MCF 10A (cell line): Measurements from ENCODE around the gene NEK4. TPM values are rescaled to one million over a fixed set of nuclear protein-coding genes. Genes with fewer than 3 reads are reported as not detected.
"Not testable (repeated sequence)": the region's sequence is repeated elsewhere in the genome, so short reads cannot be mapped to it uniquely, and the experiment has no call there.

ENCODE experiments used
- BruUV-seq: library from RNA; stranded (reverse); fragments of 400-500 nt; replicated peaks from 2 replicates; lab custom pipeline; 2021; lab: Mats Ljungman, UMichigan
- CTCF ChIA-PET: fragments of 300-600 bp; sonication (Branson Sonifier 250); formaldehyde crosslinking; extraction: SDS; loops from one replicate; lab custom pipeline; 2021; ENCODE audit warnings: antibody characterized with exemption, inconsistent platforms; lab: Yijun Ruan, JAX
- POLR2A ChIA-PET: fragments of 300-600, 350-650 bp; sonication (Branson Sonifier 250); formaldehyde crosslinking; extraction: SDS; loops from one replicate; lab custom pipeline; 2020; ENCODE audit warnings: antibody characterized with exemption, inconsistent platforms; lab: Yijun Ruan, JAX
- DNase-seq: peaks from one replicate; pipeline ENCODE4 v3.0.0-alpha.2; 2018; ENCODE audit not compliant: unreplicated experiment
- H3K27ac Mint-ChIP-seq: one replicate; pipeline ENCODE4 v1.8.0; 2022; ENCODE audit warnings: mild to moderate bottlenecking, low read depth, mixed read lengths; ENCODE audit not compliant: unreplicated experiment
- H3K27me3 Mint-ChIP-seq: one replicate; pipeline ENCODE4 v1.8.0; 2022; ENCODE audit warnings: mixed read lengths; ENCODE audit not compliant: insufficient read depth, unreplicated experiment
- H3K36me3 Mint-ChIP-seq: one replicate; pipeline ENCODE4 v1.8.0; 2022; ENCODE audit warnings: mild to moderate bottlenecking, moderate library complexity, mixed read lengths; ENCODE audit not compliant: insufficient read depth, unreplicated experiment
- H3K4me1 Mint-ChIP-seq: one replicate; pipeline ENCODE4 v1.8.0; 2022; ENCODE audit warnings: mixed read lengths; ENCODE audit not compliant: insufficient read depth, unreplicated experiment
- H3K4me3 Mint-ChIP-seq: one replicate; pipeline ENCODE4 v1.8.0; 2022; ENCODE audit warnings: mild to moderate bottlenecking, moderate library complexity, mixed read lengths; ENCODE audit not compliant: unreplicated experiment
- H3K9me3 Mint-ChIP-seq: one replicate; pipeline ENCODE4 v1.8.0; 2022; ENCODE audit warnings: mixed read lengths; ENCODE audit not compliant: unreplicated experiment
- intact Hi-C: fragments of 100-400 bp; cut with micrococcal nuclease; formaldehyde crosslinking; loops from 2 replicates; pipeline ENCODE4 v1.14.1; 2022
- total RNA-seq: library from RNA; stranded (reverse); gene quantifications from 2 replicates; pipeline ENCODE4 v1.2.3, GENCODE V29; 2022
- TF ChIP-seq, protein P1 (sequence below): fragments of 200-600 bp; IDR thresholded peaks from one replicate; pipeline ENCODE4 v1.8.0; 2022; ENCODE audit warnings: antibody characterized with exemption, mild to moderate bottlenecking; ENCODE audit not compliant: unreplicated experiment

NEK4 gene
- total RNA-seq, 1 experiment from 2014 or later: 24.6 TPM

DNA sequence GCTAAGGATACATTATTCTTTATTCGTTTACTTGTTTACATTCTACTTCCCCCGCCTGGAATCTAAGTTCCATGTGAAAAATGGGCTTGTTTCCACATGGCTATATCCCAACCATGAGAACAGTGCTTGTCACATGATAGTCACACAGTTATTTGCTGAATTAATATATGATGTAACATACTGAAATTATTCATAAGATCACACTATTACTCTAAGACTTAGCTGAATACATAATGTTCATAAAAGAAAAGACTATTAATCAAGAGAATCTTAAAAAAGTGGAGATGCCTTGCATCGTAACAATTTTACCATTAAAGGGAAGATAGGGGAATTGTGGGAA, 91.6 kb downstream of the NEK4 start:
- Mint-ChIP-seq H3K4me1 (peaks cover 32% of the 10 kb centered on the region), H3K9me3 (no peaks in the 10 kb centered on the region), H3K4me3 (peak overlapping the region; percentile 23), H3K27ac (peak overlapping the region; percentile 88), H3K27me3 (no peaks in the 10 kb centered on the region), H3K36me3 (peaks cover 78% of the 10 kb centered on the region)
- ChIA-PET POLR2A (interaction anchor here (0.8 to 1.7 kb wide), 4 partner anchors 8 to 143 kb away, joined by 3 to 9 read pairs (median 5); partner anchors contain the start of genes GLT8D1 and UQCC5), CTCF (interaction anchor here (0.6 to 1.7 kb wide), 3 partner anchors 9 to 266 kb away, joined by 3 to 4 read pairs (median 3); no protein-coding TSS in a partner anchor)
- no peak for DNase-seq
- intact Hi-C loops: no loop called here
- TF ChIP-seq, protein P1, sequence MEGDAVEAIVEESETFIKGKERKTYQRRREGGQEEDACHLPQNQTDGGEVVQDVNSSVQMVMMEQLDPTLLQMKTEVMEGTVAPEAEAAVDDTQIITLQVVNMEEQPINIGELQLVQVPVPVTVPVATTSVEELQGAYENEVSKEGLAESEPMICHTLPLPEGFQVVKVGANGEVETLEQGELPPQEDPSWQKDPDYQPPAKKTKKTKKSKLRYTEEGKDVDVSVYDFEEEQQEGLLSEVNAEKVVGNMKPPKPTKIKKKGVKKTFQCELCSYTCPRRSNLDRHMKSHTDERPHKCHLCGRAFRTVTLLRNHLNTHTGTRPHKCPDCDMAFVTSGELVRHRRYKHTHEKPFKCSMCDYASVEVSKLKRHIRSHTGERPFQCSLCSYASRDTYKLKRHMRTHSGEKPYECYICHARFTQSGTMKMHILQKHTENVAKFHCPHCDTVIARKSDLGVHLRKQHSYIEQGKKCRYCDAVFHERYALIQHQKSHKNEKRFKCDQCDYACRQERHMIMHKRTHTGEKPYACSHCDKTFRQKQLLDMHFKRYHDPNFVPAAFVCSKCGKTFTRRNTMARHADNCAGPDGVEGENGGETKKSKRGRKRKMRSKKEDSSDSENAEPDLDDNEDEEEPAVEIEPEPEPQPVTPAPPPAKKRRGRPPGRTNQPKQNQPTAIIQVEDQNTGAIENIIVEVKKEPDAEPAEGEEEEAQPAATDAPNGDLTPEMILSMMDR: no peak
- no TSS peak for BruUV-seq

DNA sequence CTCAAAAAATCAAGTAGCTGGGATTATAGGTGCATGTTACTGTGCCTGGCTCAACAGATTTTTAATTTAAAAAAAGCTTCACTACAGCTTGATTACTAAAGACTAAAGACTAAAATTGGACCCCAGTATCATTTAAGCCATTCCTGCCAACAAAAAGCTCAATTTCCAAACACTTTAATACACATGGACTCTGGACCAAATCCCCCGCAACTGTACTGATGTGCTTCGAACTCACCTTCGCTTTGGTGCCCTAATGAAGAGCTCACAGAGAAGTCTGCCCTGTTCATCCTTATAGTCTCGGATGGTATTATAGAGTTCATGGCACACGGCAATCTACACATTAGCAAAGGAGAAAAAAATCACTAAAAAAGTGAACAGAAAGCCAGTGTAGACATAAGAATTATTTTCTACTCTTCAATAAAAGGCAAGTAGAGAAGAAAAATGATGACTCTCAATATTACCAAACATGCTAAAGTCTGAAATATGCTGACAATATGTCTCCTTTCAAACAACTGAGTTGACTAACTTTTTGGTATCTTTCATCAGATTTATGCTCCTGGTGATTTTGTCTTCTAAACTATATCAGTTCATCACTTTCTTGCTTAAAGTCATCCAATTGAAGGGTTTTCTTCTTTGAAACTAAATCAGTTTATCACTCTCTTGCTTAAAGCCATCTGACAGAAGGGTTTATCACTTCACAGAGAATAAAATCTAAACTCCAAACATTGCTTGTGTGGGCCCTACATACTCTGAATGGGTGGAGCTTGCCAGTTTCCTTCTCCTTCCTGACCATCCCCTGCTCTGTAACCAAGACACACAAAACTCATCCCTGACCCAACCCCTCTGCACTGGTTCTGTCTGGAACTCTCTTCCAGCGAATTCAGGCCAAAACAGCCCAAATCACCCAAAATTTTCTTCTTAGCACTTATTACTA, 92.2 kb downstream of the NEK4 start:
- POLR2A ChIA-PET: interaction anchor here (0.8 to 1.7 kb wide), 4 partner anchors 8 to 143 kb away, joined by 3 to 9 read pairs (median 5); partner anchors contain the start of genes GLT8D1 and UQCC5
- no TSS peak for BruUV-seq
- H3K27ac Mint-ChIP-seq: peak overlapping the region; percentile 88

DNA sequence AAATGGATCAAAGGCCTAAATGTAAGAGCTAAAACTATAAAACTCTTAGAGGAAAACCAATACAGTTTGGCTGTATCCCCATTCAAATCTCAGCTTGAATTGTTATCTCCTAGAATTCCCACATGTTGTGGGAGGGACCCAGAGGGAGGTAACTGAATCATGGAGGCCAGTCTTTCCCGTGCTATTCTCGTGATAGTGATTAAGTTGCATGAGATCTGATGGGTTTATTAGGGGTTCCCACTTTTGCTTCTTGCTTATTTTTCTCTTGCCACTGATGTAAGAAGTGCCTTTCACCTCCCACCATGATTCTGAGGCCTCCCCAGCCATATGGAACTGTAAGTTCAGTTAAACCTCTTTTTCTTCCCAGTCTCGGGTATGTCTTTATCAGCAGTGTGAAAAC, 94.5 kb downstream of the NEK4 start:
- CTCF ChIA-PET: interaction anchor here (0.6 kb wide), 1 partner anchor 200 kb away, joined by 3 read pairs; no protein-coding TSS in a partner anchor
- intact Hi-C loops, DNase-seq, H3K27ac Mint-ChIP-seq, BruUV-seq, H3K27me3 Mint-ChIP-seq, H3K9me3 Mint-ChIP-seq, H3K4me3 Mint-ChIP-seq: not testable (repeated sequence)
- POLR2A ChIA-PET: interaction anchor here (8.7 kb wide), 1 partner anchor 8 kb away, joined by 104 read pairs; the partner anchor contains the start of genes GNL3 and PBRM1
- peaks cover 31% of the 10 kb centered on the region for H3K4me1 Mint-ChIP-seq
- peaks cover 85% of the 10 kb centered on the region for H3K36me3 Mint-ChIP-seq

More for the DNA sequence above, 92.2 kb downstream of the NEK4 start:
- CTCF ChIA-PET: interaction anchor here (0.5 to 1.7 kb wide), 7 partner anchors 9 to 447 kb away, joined by 3 to 4 read pairs (median 3); no protein-coding TSS in a partner anchor
- TF ChIP-seq, protein P1: no peak
- Mint-ChIP-seq H3K4me1 (peaks cover 32% of the 10 kb centered on the region), H3K9me3 (no peaks in the 10 kb centered on the region), H3K36me3 (peaks cover 84% of the 10 kb centered on the region), H3K4me3 (peak overlapping the region; percentile 23), H3K27me3 (no peaks in the 10 kb centered on the region)
- intact Hi-C loops: no loop called here
- no peak for DNase-seq

DNA sequence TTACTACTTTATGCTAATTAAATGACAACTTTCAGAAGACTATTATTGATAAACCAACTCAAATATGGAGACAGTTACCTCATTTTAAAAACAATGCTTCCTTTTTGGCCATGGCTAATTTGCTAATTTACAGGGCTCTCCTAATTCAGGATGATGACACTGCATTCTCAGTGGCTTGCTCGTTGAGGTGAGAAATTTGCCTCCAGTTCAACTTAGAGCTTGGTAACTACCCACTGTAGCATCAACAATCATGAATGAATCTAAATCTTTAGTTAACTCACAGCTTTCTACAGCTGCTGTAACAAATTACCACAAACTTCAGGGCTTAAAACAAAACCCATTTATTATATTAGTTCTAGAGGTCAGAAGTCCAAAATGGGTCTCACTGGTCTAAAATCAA, 99.1 kb downstream of the NEK4 start:
- Mint-ChIP-seq H3K27ac (peak overlapping the region; percentile 96), H3K9me3 (no peaks in the 10 kb centered on the region), H3K4me3 (peak overlapping the region; percentile 72), H3K4me1 (peaks cover 28% of the 10 kb centered on the region), H3K36me3 (peaks cover 75% of the 10 kb centered on the region), H3K27me3 (no peaks in the 10 kb centered on the region)
- DNase-seq: no peak
- intact Hi-C loops: loop anchor here (2.0 kb wide), 2 partner anchors 13 to 135 kb away; partner anchors contain the start of genes PBRM1 and UQCC5
- POLR2A ChIA-PET: interaction anchor here (0.7 to 8.7 kb wide), 10 partner anchors 8 to 136 kb away, joined by 3 to 104 read pairs (median 4); partner anchors contain the start of genes GLT8D1, GNL3, PBRM1 and SPCS1
- BruUV-seq: no TSS peak
- TF ChIP-seq, protein P1: no peak
- CTCF ChIA-PET: interaction anchor here (0.9 to 1.6 kb wide), 3 partner anchors 9 to 16 kb away, joined by 3 to 4 read pairs (median 4); no protein-coding TSS in a partner anchor
